ENCODE measurements around the gene FAM174C. TPM values are rescaled to one million over a fixed set of nuclear protein-coding genes. Genes with fewer than 3 reads are reported as not detected.

FAM174C gene
- polyA plus RNA-seq, 1 of the 3 experiments (the other 2 are of a cell fraction) = 78.0 TPM

DNA sequence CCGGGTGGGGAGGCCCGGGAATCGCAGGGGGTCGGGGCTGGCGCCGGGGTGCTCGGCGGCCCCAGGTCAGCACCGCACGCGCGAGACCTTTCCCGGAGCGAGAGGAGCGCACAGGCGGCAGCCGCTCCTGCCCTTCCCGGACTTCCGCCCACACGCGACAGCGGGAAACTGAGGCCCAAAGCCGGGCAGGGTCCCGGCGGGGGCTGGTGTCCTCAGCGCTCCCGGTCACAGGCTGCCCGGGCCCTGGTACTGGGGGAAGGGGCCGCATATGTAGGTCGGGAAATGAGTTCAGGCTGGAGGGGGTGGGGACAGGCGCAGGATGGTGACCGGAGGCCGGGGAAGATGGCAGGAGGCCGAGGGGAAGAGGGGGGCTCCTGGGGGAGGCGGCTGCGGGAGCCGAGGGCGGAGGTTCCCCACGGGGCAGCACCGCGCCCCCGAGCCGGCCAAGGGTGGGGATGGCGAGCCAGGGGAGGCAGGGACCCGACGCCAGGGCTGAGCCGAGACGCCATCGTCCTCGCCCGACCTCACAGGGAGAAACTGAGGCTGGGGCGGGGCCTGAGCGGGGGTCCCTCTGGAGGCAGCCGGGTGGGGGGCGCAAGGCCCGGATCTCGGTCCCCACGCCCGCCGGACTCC, 38.2 kb upstream of the FAM174C start:
- TF ChIP-seq, protein P1, sequence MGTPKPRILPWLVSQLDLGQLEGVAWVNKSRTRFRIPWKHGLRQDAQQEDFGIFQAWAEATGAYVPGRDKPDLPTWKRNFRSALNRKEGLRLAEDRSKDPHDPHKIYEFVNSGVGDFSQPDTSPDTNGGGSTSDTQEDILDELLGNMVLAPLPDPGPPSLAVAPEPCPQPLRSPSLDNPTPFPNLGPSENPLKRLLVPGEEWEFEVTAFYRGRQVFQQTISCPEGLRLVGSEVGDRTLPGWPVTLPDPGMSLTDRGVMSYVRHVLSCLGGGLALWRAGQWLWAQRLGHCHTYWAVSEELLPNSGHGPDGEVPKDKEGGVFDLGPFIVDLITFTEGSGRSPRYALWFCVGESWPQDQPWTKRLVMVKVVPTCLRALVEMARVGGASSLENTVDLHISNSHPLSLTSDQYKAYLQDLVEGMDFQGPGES (IDR thresholded peaks at IDR 0.05; ENCODE audit: low read depth, low read length) = no peak
- peak; percentile 73 for TF ChIP-seq YY1 (IDR thresholded peaks at IDR 0.05; ENCODE audit: low read depth)
- no peaks in the 10 kb centered on the region for H3K27me3 ChIP-seq (ENCODE audit: insufficient read depth)
- ChIA-PET CTCF (interaction anchor here (1.1 to 5.7 kb wide), 3 partner anchors 11 to 29 kb away, joined by 3 to 82 read pairs (median 4); no protein-coding TSS in a partner anchor), POLR2A (interaction anchor here (1.3 to 1.6 kb wide), 2 partner anchors 11 to 32 kb away, joined by 6 to 11 read pairs; partner anchors contain the start of gene CIRBP)
- H3K9me2 ChIP-seq = no peaks in the 10 kb centered on the region
- WGBS (ENCODE audit: low lambda C conversion rate) = 2% methylated on average over 9 of the region's 60 CpGs
- no peaks in the 10 kb centered on the region for H3K9me3 ChIP-seq
- H3K4me3 ChIP-seq (ENCODE audit: low read depth in 2 of 2, low read length in 1 of 2) = peak overlapping the region; percentile 74 to 87
- H3F3A ChIP-seq (replicated peaks; ENCODE audit: insufficient read depth) = peaks cover 34% of the 10 kb centered on the region
- H4K20me1 ChIP-seq (ENCODE audit: insufficient read depth) = peaks cover 18% of the 10 kb centered on the region
- DNase-seq = peak; percentile 81
- peak overlapping the region; percentile 66 for H3K9ac ChIP-seq
- H3K79me2 ChIP-seq (ENCODE audit: insufficient read depth) = peaks cover 24% of the 10 kb centered on the region
- peaks cover 5 to 28% of the 10 kb centered on the region in 2 experiments; a peak in 2 of 4 replicates for H3K4me1 ChIP-seq (ENCODE audit: control insufficient read depth in 1 of 2, insufficient read depth in 2 of 2, low read depth in 1 of 2, low read length in 1 of 2)
- H3K27ac ChIP-seq (ENCODE audit: low read depth in 2 of 2, low read length in 1 of 2) = peak overlapping the region; percentile 38 to 88; a peak in 3 of 4 replicates
- peaks cover 0 to 31% of the 10 kb centered on the region in 2 experiments for H3K36me3 ChIP-seq (replicated peaks in 1 of 2; ENCODE audit: control insufficient read depth in 1 of 2, insufficient read depth in 2 of 2, low read length in 1 of 2)
- H3K4me2 ChIP-seq = peak overlapping the region; percentile 97
- H2AFZ ChIP-seq (ENCODE audit: low read depth) = no peak overlapping the region

DNA sequence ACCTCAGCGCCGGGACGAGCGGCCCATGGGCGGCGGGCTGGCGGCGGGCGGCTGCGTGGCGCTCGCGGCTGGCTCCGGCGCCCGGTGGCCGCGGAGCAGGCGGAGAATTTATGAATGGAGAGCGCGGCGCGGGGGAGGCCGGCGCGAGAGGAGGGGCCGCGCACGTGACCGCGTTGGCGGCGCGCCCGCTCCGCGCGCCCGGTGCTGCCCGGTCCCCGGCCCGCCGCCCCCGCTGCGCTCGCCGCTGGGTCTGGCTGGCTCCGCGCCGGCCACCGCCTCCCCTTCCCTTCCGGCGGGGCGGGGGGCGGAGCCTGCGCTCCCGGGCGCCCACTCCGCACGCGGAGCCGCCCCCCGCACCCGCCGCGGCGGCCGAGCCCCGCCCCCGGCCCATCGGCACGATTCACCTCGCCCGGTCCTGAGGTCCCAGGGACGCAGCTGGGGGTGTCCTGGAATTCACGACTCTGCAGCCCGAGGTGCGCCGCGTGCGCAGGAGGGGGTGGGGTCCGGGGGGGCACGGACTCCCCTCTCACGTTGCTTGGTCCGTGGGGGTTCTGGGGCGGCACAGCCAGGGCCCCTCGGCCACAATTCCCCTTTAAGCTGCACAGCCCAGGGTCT, 37.5 kb upstream of the FAM174C start, which contains the start of gene CBARP:
Gene CBARP (minus strand): TSS at position 252 of the 615 bp plus-strand sequence. CDS start 1,905 bp downstream, outside the sequence.
- Histone ChIP-seq H2AFZ (ENCODE audit: low read depth) (no peak within 1 kb of the TSS), H3K79me2 (ENCODE audit: insufficient read depth) (peaks cover 32% of the 10 kb centered on the region), H3K4me1 (ENCODE audit: control insufficient read depth in 1 of 2, insufficient read depth in 2 of 2, low read depth in 1 of 2, low read length in 1 of 2) (peaks cover 5 to 31% of the 10 kb centered on the region in 2 experiments; a peak in 2 of 4 replicates), H3K4me2 (peak within 1 kb of the TSS; percentile 97), H4K20me1 (ENCODE audit: insufficient read depth) (peaks cover 13% of the 10 kb centered on the region; the same call in 1 of the 2 replicates), H3K9ac (peak within 1 kb of the TSS; percentile 66), H3K27me3 (ENCODE audit: insufficient read depth) (no peaks in the 10 kb centered on the region), H3K9me2 (no peaks in the 10 kb centered on the region), H3K36me3 (replicated peaks in 1 of 2; ENCODE audit: control insufficient read depth in 1 of 2, insufficient read depth in 2 of 2, low read length in 1 of 2) (peaks cover 0 to 26% of the 10 kb centered on the region in 2 experiments), H3F3A (replicated peaks; ENCODE audit: insufficient read depth) (peaks cover 27% of the 10 kb centered on the region), H3K4me3 (ENCODE audit: low read depth in 2 of 2, low read length in 1 of 2) (peak within 1 kb of the TSS; percentile 74 to 87), H3K9me3 (no peaks in the 10 kb centered on the region), H3K27ac (ENCODE audit: low read depth in 2 of 2, low read length in 1 of 2) (peak within 1 kb of the TSS; percentile 38 to 88; a peak in 3 of 4 replicates)
- DNase-seq = peak; percentile 91
- WGBS (ENCODE audit: low lambda C conversion rate) = 19% methylated on average over 3 of the region's 87 CpGs
- CTCF ChIA-PET = interaction anchor here (1.2 to 9.7 kb wide), 4 partner anchors 16 to 125 kb away, joined by 6 to 594 read pairs (median 42); partner anchors contain the start of gene CIRBP
- no peak for TF ChIP-seq YY1 (IDR thresholded peaks at IDR 0.05; ENCODE audit: low read depth)
- TF ChIP-seq, protein P2, sequence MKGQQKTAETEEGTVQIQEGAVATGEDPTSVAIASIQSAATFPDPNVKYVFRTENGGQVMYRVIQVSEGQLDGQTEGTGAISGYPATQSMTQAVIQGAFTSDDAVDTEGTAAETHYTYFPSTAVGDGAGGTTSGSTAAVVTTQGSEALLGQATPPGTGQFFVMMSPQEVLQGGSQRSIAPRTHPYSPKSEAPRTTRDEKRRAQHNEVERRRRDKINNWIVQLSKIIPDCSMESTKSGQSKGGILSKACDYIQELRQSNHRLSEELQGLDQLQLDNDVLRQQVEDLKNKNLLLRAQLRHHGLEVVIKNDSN (IDR thresholded peaks at IDR 0.05; ENCODE audit: borderline replicate concordance, low read depth) = peak; percentile 58; the same call in 1 of the 2 replicates
- 0 out of 2 replicates have a peak, but pooled peaks have one; percentile 14 for TF ChIP-seq POLR2AphosphoS5 (IDR thresholded peaks at IDR 0.05; ENCODE audit: low read depth, low read length)
- POLR2A ChIA-PET = interaction anchor here (4.3 kb wide), 1 partner anchor 32 kb away, joined by 49 read pairs; the partner anchor contains the start of gene CIRBP

All from SK-N-SH (cell line).